GM12892 (cell line): Measurements from ENCODE around the gene L3MBTL3.
A peak's percentile ranks its signal among the peaks of the same experiment; 100 is the strongest.
"Not testable (repeated sequence)": the region's sequence is repeated elsewhere in the genome, so short reads cannot be mapped to it uniquely, and the experiment has no call there.

Experiments used
- DNase-seq: peaks from one replicate; pipeline ENCODE4 v3.0.0; 2011; ENCODE audit not compliant: insufficient read length
- FAIRE-seq: peaks from 2 replicates; lab custom pipeline; 2011; peaks lifted over from hg19 to GRCh38; lab: Jason Lieb, UNC
- POLR2A ChIP-seq: IDR thresholded peaks from 2 replicates; pipeline ENCODE4 v1.6.1; 2011; ENCODE audit warnings: low read depth, low read length, control low read depth
- POLR2AphosphoS5 ChIP-seq: IDR thresholded peaks from 2 replicates; pipeline ENCODE4 v1.6.1; 2011; ENCODE audit warnings: low read depth, low read length, control low read depth
- TAF1 ChIP-seq: IDR thresholded peaks from 2 replicates; pipeline ENCODE4 v1.6.1; 2011; ENCODE audit warnings: low read depth, mild to moderate bottlenecking, control low read depth, low read length, borderline replicate concordance

The L3MBTL3 gene

GRCh38 chr6:130150906-130151305 is 132.5 kb downstream of the L3MBTL3 start:
- FAIRE-seq = no peak
- TF ChIP-seq TAF1 (no peak), POLR2AphosphoS5 (no peak), POLR2A (no peak)
- DNase-seq = no peak

GRCh38 chr6:130152908-130153510 is 134.6 kb downstream of the L3MBTL3 start:
- no peak for DNase-seq
- TF ChIP-seq POLR2AphosphoS5 = no peak
- TF ChIP-seq TAF1 = no peak
- no peak for TF ChIP-seq POLR2A
- no peak for FAIRE-seq

GRCh38 chr6:130156908-130157307 is 138.5 kb downstream of the L3MBTL3 start:
- no peak for DNase-seq
- TF ChIP-seq POLR2AphosphoS5 (no peak), TAF1 (no peak), POLR2A (no peak)
- no peak for FAIRE-seq

- TF ChIP-seq POLR2A (no peak), TAF1 (no peak), POLR2AphosphoS5 (no peak)
- FAIRE-seq = no peak
These were observed 139.7 kb downstream of the L3MBTL3 start for GRCh38 chr6:130158056-130158455.

GRCh38 chr6:130158548-130158947 is 140.2 kb downstream of the L3MBTL3 start:
- TF ChIP-seq TAF1 (no peak), POLR2AphosphoS5 (no peak), POLR2A (no peak)
- DNase-seq = no peak
- FAIRE-seq = no peak

More at GRCh38 chr6:130158056-130158455, 139.7 kb downstream of the L3MBTL3 start:
- no peak for DNase-seq

DNA sequence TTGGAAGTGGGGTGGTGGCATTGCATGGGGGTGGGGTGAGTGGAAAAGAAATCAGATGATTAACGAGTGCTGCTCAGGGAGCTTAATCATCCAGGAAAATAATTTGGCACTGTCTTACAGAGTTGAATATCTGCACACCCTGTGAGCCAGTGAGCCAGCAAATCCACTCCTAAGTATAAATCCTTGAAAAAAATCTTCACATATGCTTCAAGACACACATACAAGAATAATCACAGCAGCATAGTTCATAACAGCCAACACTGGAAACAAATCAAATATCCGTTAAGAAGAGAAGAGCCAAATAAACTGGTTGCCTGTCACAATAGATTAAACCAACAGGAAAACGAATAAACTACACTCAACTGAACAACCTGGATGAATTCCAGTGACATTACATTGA is 141.6 kb downstream of the L3MBTL3 start:
- no peak for TF ChIP-seq TAF1
- TF ChIP-seq POLR2A = no peak
- no peak for FAIRE-seq

DNA sequence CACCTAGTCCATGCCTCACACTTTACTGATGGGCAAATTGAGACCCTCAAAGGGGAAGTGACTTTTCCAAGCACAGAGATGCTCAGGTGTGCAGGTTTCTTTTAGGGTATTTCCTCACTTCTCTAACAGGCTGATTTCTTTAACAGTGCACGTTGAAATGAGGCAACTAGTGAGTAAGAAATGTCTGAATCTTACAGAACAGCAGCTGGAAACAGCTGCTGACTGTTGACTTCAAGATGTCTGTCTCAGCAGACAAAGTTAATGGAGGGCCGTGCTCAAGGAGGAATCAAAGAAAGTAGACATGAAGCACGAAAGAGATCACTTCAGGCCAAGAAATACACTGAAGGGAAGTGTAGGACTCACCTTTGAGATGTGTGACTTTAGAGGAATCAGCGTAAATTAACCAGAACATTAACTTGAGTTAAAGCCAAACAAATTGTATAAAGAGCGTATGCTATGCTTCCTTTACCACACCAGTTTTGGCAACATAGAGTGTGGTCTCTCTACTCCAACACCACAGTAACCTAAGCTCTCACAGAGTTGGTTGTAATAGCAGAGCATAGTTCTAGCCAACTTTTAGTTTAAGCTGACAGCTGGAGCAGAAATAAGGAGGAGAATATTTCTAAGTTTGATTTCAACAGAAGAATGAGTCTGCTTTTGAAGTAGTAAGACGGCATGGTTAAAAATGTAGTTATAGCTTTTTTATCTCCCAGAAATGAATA is 143.5 kb downstream of the L3MBTL3 start:
- FAIRE-seq = peak; percentile 58
- TF ChIP-seq POLR2A (no peak), TAF1 (no peak), POLR2AphosphoS5 (no peak)
- DNase-seq = no peak

More for the DNA sequence above, 141.6 kb downstream of the L3MBTL3 start:
- no peak for DNase-seq

DNA sequence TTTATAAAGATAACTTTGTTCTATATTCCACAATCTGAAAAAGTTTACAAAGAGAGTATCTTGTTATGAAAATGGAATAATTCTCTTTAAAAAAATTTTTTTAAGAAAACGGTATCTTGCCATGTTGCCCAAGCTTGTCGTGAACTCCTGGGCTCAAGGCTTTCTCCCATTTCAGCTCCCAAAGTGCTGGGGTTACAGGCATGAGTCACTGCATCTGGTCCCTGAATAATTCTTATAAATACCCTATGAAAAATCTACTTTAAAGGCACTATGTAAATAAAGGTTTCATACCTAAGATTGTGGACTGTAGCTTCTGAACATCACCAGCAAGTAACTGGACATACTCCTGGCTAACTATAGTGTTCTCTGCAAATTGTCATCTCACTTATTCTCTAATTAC is 144.0 kb downstream of the L3MBTL3 start:
- FAIRE-seq (no peak), DNase-seq (no peak)
- no peak for TF ChIP-seq TAF1
- TF ChIP-seq POLR2A = no peak
- TF ChIP-seq POLR2AphosphoS5 = no peak

- DNase-seq = no peak
- FAIRE-seq = no peak
- TF ChIP-seq TAF1 (no peak), POLR2AphosphoS5 (no peak), POLR2A (no peak)
These were observed 144.9 kb downstream of the L3MBTL3 start for GRCh38 chr6:130163266-130163665.

DNA sequence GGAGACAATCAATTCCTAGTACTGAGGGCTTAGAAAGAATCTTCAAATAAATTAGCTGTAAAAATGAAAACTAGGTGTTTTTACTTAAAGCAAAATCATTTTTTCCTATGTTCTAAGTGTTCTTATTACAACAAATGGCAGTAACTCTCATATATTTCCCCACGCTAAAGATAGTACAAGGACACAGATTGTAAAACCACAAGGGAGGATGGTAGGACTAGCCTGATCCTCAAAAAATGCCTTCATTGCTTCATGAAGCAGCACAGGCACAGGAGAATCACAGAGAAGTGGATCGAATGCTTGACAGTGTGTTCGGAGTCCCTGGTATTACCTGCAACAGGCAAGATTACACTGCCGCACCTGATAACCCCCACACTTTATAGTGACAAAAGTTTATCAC is 145.9 kb downstream of the L3MBTL3 start:
- DNase-seq = no peak
- TF ChIP-seq POLR2A (no peak), TAF1 (no peak), POLR2AphosphoS5 (no peak)
- FAIRE-seq = no peak

- TF ChIP-seq POLR2A (no peak), TAF1 (no peak)
- FAIRE-seq (no peak), DNase-seq (no peak)
These were observed 149.3 kb downstream of the L3MBTL3 start for GRCh38 chr6:130167655-130168054.

GRCh38 chr6:130170160-130170559 is 151.8 kb downstream of the L3MBTL3 start:
- DNase-seq, FAIRE-seq: not testable (repeated sequence)

DNA sequence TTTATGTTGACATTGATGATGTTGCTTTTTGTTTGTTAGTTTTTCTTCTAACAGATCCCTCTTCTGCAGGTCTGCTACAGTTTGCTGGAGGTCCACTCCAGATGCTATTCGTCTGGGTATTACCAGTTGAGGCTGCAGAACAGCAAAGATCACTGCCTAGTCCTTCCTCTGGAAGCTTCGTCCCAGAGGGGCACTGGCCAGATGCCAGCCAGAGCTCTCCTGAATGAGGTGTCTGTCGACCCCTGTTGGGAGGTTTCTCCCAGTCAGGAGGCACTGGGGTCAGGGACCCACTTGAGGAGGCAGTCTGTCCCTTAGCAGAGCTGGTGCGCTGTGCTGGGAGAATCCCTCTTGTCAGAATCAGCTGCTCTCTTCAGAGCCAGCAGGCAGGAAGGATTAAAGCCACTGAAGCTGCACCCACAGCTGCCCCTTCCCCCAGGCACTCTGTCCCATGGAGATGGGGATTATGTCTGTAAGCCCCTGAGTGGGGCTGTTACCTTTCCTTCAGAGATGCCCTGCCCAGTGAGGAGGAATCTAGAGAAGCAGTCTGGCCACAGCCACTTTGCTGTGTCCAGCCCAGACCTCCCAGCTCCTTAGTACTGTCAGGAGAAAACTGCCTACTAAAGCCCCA is 155.1 kb downstream of the L3MBTL3 start:
- not testable (repeated sequence) for FAIRE-seq, DNase-seq
